Measurements from ENCODE around the gene LRPAP1. TPM values are rescaled to one million over a fixed set of nuclear protein-coding genes. Genes with fewer than 3 reads are reported as not detected.

The LRPAP1 gene
- total RNA-seq, 1 donor from 2014 or later: 121 TPM

- no peaks in the 10 kb centered on the region for H3K36me3 Mint-ChIP-seq
- no peaks in the 10 kb centered on the region for H3K9me3 Mint-ChIP-seq
- H3K4me3 Mint-ChIP-seq: no peak overlapping the region
- TF ChIP-seq, protein P1, sequence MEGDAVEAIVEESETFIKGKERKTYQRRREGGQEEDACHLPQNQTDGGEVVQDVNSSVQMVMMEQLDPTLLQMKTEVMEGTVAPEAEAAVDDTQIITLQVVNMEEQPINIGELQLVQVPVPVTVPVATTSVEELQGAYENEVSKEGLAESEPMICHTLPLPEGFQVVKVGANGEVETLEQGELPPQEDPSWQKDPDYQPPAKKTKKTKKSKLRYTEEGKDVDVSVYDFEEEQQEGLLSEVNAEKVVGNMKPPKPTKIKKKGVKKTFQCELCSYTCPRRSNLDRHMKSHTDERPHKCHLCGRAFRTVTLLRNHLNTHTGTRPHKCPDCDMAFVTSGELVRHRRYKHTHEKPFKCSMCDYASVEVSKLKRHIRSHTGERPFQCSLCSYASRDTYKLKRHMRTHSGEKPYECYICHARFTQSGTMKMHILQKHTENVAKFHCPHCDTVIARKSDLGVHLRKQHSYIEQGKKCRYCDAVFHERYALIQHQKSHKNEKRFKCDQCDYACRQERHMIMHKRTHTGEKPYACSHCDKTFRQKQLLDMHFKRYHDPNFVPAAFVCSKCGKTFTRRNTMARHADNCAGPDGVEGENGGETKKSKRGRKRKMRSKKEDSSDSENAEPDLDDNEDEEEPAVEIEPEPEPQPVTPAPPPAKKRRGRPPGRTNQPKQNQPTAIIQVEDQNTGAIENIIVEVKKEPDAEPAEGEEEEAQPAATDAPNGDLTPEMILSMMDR (IDR thresholded peaks at IDR 0.05; ENCODE audit: unreplicated experiment): no peak
- no peaks in the 10 kb centered on the region for H3K4me1 Mint-ChIP-seq
- H3K27ac Mint-ChIP-seq: no peak overlapping the region
- peaks cover 13% of the 10 kb centered on the region for H3K27me3 Mint-ChIP-seq (ENCODE audit: low read depth)
- no peak for DNase-seq (ENCODE audit: low spot score in 2 of 2, unreplicated experiment in 2 of 2)
Measured at GRCh38 chr4:3473181-3473950, 58.9 kb downstream of the LRPAP1 start.

DNA sequence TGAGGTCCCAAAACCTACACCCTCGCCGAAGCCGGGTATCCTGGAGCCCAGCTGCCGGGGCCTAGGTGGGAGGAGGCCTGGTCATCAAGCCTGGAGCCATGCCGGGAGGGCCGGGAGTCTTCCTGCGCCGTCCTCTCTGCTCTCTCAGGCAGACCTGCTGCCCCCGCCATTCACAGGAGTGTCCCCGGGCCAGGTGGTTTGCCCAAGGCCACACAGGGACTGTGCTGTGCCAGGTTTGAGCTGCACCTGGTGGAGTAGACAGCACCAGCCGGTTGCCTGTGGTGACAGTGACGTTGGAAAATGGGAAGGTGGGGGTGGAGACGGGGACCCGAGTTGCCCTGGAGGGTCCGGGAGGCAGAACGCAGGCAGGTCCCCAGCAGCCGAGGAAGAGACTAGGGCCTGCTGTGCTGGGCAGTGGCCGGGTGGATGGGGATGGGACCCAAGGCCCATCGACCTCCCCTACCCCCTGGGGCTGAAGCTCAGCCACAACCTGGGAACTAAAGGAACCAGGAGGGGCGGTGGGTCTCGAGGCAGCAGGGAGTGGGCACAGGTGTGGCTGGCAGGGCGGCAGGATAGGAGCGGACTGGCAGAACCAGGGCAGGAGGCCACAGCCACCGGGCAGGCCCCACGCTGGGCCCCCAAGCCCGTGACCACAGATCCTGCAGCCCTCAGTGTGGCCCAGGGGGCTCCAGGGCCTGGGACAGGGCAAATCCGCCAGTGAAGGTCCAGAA lies 59.6 kb downstream of the LRPAP1 start:
- TF ChIP-seq, protein P1 (IDR thresholded peaks at IDR 0.05; ENCODE audit: unreplicated experiment): no peak
- Mint-ChIP-seq H3K9me3 (no peaks in the 10 kb centered on the region), H3K36me3 (no peaks in the 10 kb centered on the region), H3K4me1 (no peaks in the 10 kb centered on the region), H3K4me3 (no peak overlapping the region), H3K27ac (no peak overlapping the region), H3K27me3 (ENCODE audit: low read depth) (peaks cover 13% of the 10 kb centered on the region)
- no peak for DNase-seq (ENCODE audit: low spot score in 2 of 2, unreplicated experiment in 2 of 2)

GRCh38 chr4:3471886-3472285 lies 60.3 kb downstream of the LRPAP1 start:
- Mint-ChIP-seq H3K4me1 (no peaks in the 10 kb centered on the region), H3K27ac (no peak overlapping the region), H3K36me3 (no peaks in the 10 kb centered on the region), H3K9me3 (no peaks in the 10 kb centered on the region), H3K27me3 (ENCODE audit: low read depth) (peaks cover 13% of the 10 kb centered on the region), H3K4me3 (no peak overlapping the region)
- TF ChIP-seq, protein P1 (IDR thresholded peaks at IDR 0.05; ENCODE audit: unreplicated experiment): no peak
- no peak for DNase-seq (ENCODE audit: low spot score in 2 of 2, unreplicated experiment in 2 of 2)

DNA sequence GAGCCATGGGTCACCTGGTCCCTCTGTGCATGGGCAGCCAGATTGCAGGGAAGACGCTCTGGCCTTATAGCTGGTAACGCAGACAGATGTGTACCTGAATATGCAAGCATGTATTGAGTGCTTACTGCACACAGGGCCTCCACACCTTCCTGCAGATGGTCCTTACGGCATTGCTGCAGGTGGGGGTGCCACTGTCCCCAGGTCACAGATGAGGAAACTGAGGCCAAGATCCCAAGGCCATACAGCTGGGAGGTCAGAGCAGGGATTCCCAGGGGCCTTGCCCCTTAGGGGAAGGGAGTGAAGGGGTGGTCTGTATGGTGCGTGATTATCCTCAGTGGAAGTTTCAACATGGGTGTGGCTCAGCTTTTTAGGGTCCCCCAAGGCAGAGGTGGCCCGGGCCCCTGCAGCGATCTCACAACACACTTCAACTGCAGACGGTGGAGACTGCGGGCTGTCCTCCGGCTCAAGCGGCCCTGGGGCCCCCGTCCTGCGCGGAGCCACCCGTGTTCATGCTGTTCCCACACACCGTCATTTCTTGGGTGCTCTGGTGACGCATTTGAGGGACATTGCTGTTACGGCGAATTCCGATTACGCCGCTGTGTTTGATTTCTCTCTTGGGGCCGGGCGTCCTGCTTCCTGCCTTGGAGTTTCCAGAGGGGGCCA lies 61.0 kb downstream of the LRPAP1 start:
- DNase-seq (ENCODE audit: low spot score in 2 of 2, unreplicated experiment in 2 of 2): no peak
- Mint-ChIP-seq H3K27ac (no peak overlapping the region), H3K4me3 (no peak overlapping the region), H3K27me3 (ENCODE audit: low read depth) (peaks cover 8% of the 10 kb centered on the region), H3K36me3 (no peaks in the 10 kb centered on the region), H3K9me3 (no peaks in the 10 kb centered on the region), H3K4me1 (no peaks in the 10 kb centered on the region)
- TF ChIP-seq, protein P1 (IDR thresholded peaks at IDR 0.05; ENCODE audit: unreplicated experiment): no peak

GRCh38 chr4:3470244-3471097 lies 61.8 kb downstream of the LRPAP1 start:
- no peaks in the 10 kb centered on the region for H3K4me1 Mint-ChIP-seq

More at GRCh38 chr4:3470244-3471097, 61.8 kb downstream of the LRPAP1 start:
- Mint-ChIP-seq H3K36me3 (no peaks in the 10 kb centered on the region), H3K4me3 (no peak overlapping the region), H3K9me3 (no peaks in the 10 kb centered on the region), H3K27ac (no peak overlapping the region), H3K27me3 (ENCODE audit: low read depth) (peaks cover 7% of the 10 kb centered on the region)
- TF ChIP-seq, protein P1 (IDR thresholded peaks at IDR 0.05; ENCODE audit: unreplicated experiment): no peak
- no peak for DNase-seq (ENCODE audit: low spot score in 2 of 2, unreplicated experiment in 2 of 2)

All from mesothelial cell of epicardium (in vitro differentiated cells).